HUES6 (cell line): ENCODE results near the gene ASCC3.

ENCODE experiments used
- H3K27ac ChIP-seq: 2 replicates; pipeline ENCODE4 v1.7.0; 2013; ENCODE audit warnings: low read depth, mild to moderate bottlenecking, low read length, inconsistent platforms
- H3K27me3 ChIP-seq: 2 replicates; pipeline ENCODE4 v1.6.1; 2013; ENCODE audit warnings: low read length; ENCODE audit not compliant: control insufficient read depth, insufficient read depth
- H3K36me3 ChIP-seq: 2 replicates; pipeline ENCODE4 v1.6.1; 2013; ENCODE audit warnings: low read length; ENCODE audit not compliant: control insufficient read depth, insufficient read depth
- H3K4me1 ChIP-seq: 2 replicates; pipeline ENCODE4 v1.6.1; 2013; ENCODE audit warnings: low read length; ENCODE audit not compliant: control insufficient read depth, insufficient read depth
- H3K4me3 ChIP-seq: 2 replicates; pipeline ENCODE4 v1.5.1; 2013; ENCODE audit warnings: low read depth, low read length
- H3K9ac ChIP-seq: one replicate; pipeline ENCODE4 v1.6.1; 2013; ENCODE audit warnings: mild to moderate bottlenecking, low read length
- H3K9me3 ChIP-seq: 2 replicates; pipeline ENCODE4 v1.6.1; 2013; ENCODE audit warnings: low read depth, low read length; ENCODE audit not compliant: control insufficient read depth, insufficient read depth

ASCC3 gene

GRCh38 chr6:100617633-100618350, 263.3 kb downstream of the ASCC3 start:
- H3K4me3 ChIP-seq, result no peak overlapping the region
- H3K4me1 ChIP-seq, result no peaks in the 10 kb centered on the region
- no peak overlapping the region for H3K9ac ChIP-seq
- H3K36me3 ChIP-seq, result peaks cover 21% of the 10 kb centered on the region
- H3K9me3 ChIP-seq, result peaks cover 2% of the 10 kb centered on the region; the same call in 1 of the 2 replicates
- H3K27ac ChIP-seq, result no peak overlapping the region
- H3K27me3 ChIP-seq, result no peaks in the 10 kb centered on the region

- Histone ChIP-seq H3K27me3 (no peaks in the 10 kb centered on the region), H3K9ac (no peak overlapping the region), H3K4me1 (no peaks in the 10 kb centered on the region), H3K9me3 (no peaks in the 10 kb centered on the region), H3K36me3 (peaks cover 8% of the 10 kb centered on the region; the same call in 1 of the 2 replicates), H3K27ac (no peak overlapping the region), H3K4me3 (no peak overlapping the region)
These were observed 266.2 kb downstream of the ASCC3 start for GRCh38 chr6:100614933-100615332.

- no peak overlapping the region for H3K4me3 ChIP-seq
- no peak overlapping the region for H3K9ac ChIP-seq
- H3K4me1 ChIP-seq, result no peaks in the 10 kb centered on the region
- no peak overlapping the region for H3K27ac ChIP-seq
- peaks cover 7% of the 10 kb centered on the region; the same call in 1 of the 2 replicates for H3K36me3 ChIP-seq
- H3K27me3 ChIP-seq, result no peaks in the 10 kb centered on the region
- H3K9me3 ChIP-seq, result no peaks in the 10 kb centered on the region
These were observed 266.7 kb downstream of the ASCC3 start for GRCh38 chr6:100614386-100614785.

GRCh38 chr6:100613656-100614055, 267.5 kb downstream of the ASCC3 start:
- H3K9me3 ChIP-seq, result no peaks in the 10 kb centered on the region

GRCh38 chr6:100612094-100612493, 269.0 kb downstream of the ASCC3 start:
- Histone ChIP-seq H3K4me1 (no peaks in the 10 kb centered on the region), H3K27ac (no peak overlapping the region), H3K27me3 (no peaks in the 10 kb centered on the region), H3K9ac (no peak overlapping the region), H3K36me3 (no peaks in the 10 kb centered on the region), H3K4me3 (no peak overlapping the region), H3K9me3 (no peaks in the 10 kb centered on the region)

More at GRCh38 chr6:100613656-100614055, 267.5 kb downstream of the ASCC3 start:
- H3K36me3 ChIP-seq, result peaks cover 4% of the 10 kb centered on the region; the same call in 1 of the 2 replicates
- H3K4me3 ChIP-seq, result no peak overlapping the region
- H3K4me1 ChIP-seq, result no peaks in the 10 kb centered on the region
- no peak overlapping the region for H3K9ac ChIP-seq
- H3K27me3 ChIP-seq, result no peaks in the 10 kb centered on the region
- H3K27ac ChIP-seq, result no peak overlapping the region

- Histone ChIP-seq H3K27ac (no peak overlapping the region), H3K9me3 (no peaks in the 10 kb centered on the region), H3K27me3 (no peaks in the 10 kb centered on the region), H3K9ac (no peak overlapping the region), H3K4me1 (no peaks in the 10 kb centered on the region), H3K4me3 (no peak overlapping the region), H3K36me3 (peaks cover 19% of the 10 kb centered on the region)
These were observed 281.9 kb downstream of the ASCC3 start for GRCh38 chr6:100599088-100599770.

- H3K9me3 ChIP-seq, result no peaks in the 10 kb centered on the region
- H3K9ac ChIP-seq, result no peak overlapping the region
- no peak overlapping the region for H3K27ac ChIP-seq
- no peak overlapping the region for H3K4me3 ChIP-seq
- H3K27me3 ChIP-seq, result no peaks in the 10 kb centered on the region
- no peaks in the 10 kb centered on the region for H3K4me1 ChIP-seq
- peaks cover 6% of the 10 kb centered on the region for H3K36me3 ChIP-seq
These were observed 285.7 kb downstream of the ASCC3 start for GRCh38 chr6:100595456-100595855.

GRCh38 chr6:100593522-100593921, 287.6 kb downstream of the ASCC3 start:
- H3K4me1 ChIP-seq, result no peaks in the 10 kb centered on the region
- H3K9me3 ChIP-seq, result no peaks in the 10 kb centered on the region
- no peaks in the 10 kb centered on the region for H3K27me3 ChIP-seq
- no peak overlapping the region for H3K27ac ChIP-seq
- H3K9ac ChIP-seq, result no peak overlapping the region
- H3K4me3 ChIP-seq, result no peak overlapping the region
- H3K36me3 ChIP-seq, result peaks cover 16% of the 10 kb centered on the region

- Histone ChIP-seq H3K9ac (no peak overlapping the region), H3K9me3 (no peaks in the 10 kb centered on the region)
These were observed 288.2 kb downstream of the ASCC3 start for GRCh38 chr6:100592929-100593328.

GRCh38 chr6:100577425-100577824, 303.7 kb downstream of the ASCC3 start:
- Histone ChIP-seq H3K36me3 (0 out of 2 replicates have a peak, but pooled peaks cover 6% of the 10 kb centered on the region), H3K27me3 (no peaks in the 10 kb centered on the region), H3K9me3 (peaks cover 6% of the 10 kb centered on the region; the same call in 1 of the 2 replicates), H3K4me3 (no peak overlapping the region), H3K9ac (no peak overlapping the region), H3K27ac (no peak overlapping the region), H3K4me1 (no peaks in the 10 kb centered on the region)

More at GRCh38 chr6:100592929-100593328, 288.2 kb downstream of the ASCC3 start:
- Histone ChIP-seq H3K27me3 (no peaks in the 10 kb centered on the region), H3K4me1 (no peaks in the 10 kb centered on the region), H3K4me3 (no peak overlapping the region), H3K27ac (no peak overlapping the region), H3K36me3 (peaks cover 16% of the 10 kb centered on the region)

- no peak overlapping the region for H3K4me3 ChIP-seq
- H3K4me1 ChIP-seq, result no peaks in the 10 kb centered on the region
- H3K36me3 ChIP-seq, result peaks cover 6% of the 10 kb centered on the region
- H3K27me3 ChIP-seq, result no peaks in the 10 kb centered on the region
- no peak overlapping the region for H3K27ac ChIP-seq
- peaks cover 6% of the 10 kb centered on the region; the same call in 1 of the 2 replicates for H3K9me3 ChIP-seq
- no peak overlapping the region for H3K9ac ChIP-seq
These were observed 305.2 kb downstream of the ASCC3 start for GRCh38 chr6:100575921-100576320.
